ENCODE data around the gene SLC2A1. TPM values are rescaled to one million over a fixed set of nuclear protein-coding genes. Genes with fewer than 3 reads are reported as not detected.

SLC2A1 gene
- total and polyA plus RNA-seq, 2 of the 13 experiments (the other 11 are each of a cell fraction or from before 2014, with no cell fraction given), result 125 to 423 TPM

DNA sequence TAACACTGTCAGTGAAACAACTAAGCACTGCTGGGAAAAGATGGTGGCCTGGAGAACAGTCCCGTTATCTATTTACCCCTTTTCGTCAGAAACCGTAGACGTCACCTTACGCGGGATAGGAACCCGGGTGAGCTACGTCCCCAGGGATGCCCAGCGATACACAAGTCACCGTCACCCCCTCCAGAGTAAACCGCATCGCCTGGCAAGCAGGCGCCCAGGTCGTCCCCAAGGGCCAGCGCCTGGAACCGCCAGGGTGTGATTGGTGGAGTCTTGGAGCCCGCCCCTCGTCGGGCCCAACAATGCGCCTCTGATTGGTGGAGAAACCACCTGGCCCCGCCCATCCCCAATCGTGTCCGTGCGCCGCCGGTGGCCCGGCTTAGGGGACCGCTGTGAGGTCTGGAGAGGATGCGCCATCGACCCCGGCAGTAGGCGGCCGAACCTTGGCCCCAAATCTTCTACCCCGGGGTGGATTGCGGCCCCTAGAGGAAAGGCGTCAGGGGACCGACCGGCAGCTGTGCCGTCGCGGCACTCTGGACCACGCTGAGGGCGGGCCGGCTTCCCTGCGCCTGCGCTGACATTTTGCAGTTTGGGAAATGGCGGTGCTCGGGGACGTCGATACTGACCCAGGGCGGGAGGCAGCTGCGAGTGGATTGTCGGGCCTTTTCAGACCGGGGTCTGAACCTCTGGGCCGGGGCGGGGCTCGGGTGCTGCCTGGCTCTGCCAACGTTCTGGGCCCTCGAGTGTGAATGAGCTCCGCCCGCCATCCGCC lies 34.4 kb downstream of the SLC2A1 start (continued):
- TF ChIP-seq, protein P1, sequence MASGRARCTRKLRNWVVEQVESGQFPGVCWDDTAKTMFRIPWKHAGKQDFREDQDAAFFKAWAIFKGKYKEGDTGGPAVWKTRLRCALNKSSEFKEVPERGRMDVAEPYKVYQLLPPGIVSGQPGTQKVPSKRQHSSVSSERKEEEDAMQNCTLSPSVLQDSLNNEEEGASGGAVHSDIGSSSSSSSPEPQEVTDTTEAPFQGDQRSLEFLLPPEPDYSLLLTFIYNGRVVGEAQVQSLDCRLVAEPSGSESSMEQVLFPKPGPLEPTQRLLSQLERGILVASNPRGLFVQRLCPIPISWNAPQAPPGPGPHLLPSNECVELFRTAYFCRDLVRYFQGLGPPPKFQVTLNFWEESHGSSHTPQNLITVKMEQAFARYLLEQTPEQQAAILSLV (CRISPR knock-in tag; IDR thresholded peaks at IDR 0.05; ENCODE audit: borderline replicate concordance), result no peak; the same call in 1 of the 2 replicates
- peak; percentile 28; the same call in 1 of the 2 replicates for TF ChIP-seq MIER3 (CRISPR knock-in tag; IDR thresholded peaks at IDR 0.05; ENCODE audit: borderline replicate concordance)
- no peak for TF ChIP-seq NFRKB (IDR thresholded peaks at IDR 0.05)
- TF ChIP-seq, protein P2, sequence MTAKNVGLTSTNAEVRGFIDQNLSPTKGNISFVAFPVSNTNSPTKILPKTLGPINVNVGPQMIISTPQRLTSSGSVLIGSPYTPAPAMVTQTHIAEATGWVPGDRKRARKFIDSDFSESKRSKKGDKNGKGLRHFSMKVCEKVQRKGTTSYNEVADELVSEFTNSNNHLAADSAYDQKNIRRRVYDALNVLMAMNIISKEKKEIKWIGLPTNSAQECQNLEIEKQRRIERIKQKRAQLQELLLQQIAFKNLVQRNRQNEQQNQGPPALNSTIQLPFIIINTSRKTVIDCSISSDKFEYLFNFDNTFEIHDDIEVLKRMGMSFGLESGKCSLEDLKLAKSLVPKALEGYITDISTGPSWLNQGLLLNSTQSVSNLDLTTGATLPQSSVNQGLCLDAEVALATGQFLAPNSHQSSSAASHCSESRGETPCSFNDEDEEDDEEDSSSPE (CRISPR knock-in tag; IDR thresholded peaks at IDR 0.05), result peak; percentile 53
- TF ChIP-seq ZNF598 (CRISPR knock-in tag; IDR thresholded peaks at IDR 0.05; ENCODE audit: borderline replicate concordance), result peak; percentile 31; the same call in 1 of the 2 replicates
- TF ChIP-seq, protein P3, sequence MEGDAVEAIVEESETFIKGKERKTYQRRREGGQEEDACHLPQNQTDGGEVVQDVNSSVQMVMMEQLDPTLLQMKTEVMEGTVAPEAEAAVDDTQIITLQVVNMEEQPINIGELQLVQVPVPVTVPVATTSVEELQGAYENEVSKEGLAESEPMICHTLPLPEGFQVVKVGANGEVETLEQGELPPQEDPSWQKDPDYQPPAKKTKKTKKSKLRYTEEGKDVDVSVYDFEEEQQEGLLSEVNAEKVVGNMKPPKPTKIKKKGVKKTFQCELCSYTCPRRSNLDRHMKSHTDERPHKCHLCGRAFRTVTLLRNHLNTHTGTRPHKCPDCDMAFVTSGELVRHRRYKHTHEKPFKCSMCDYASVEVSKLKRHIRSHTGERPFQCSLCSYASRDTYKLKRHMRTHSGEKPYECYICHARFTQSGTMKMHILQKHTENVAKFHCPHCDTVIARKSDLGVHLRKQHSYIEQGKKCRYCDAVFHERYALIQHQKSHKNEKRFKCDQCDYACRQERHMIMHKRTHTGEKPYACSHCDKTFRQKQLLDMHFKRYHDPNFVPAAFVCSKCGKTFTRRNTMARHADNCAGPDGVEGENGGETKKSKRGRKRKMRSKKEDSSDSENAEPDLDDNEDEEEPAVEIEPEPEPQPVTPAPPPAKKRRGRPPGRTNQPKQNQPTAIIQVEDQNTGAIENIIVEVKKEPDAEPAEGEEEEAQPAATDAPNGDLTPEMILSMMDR (CRISPR knock-in tag; IDR thresholded peaks at IDR 0.05), result peak; percentile 58
- TF ChIP-seq MZF1 (CRISPR knock-in tag; IDR thresholded peaks at IDR 0.05; ENCODE audit: borderline replicate concordance), result no peak
- 0 out of 2 replicates have a peak, but pooled peaks have one; percentile 38 for TF ChIP-seq ZNF552 (CRISPR knock-in tag; IDR thresholded peaks at IDR 0.05; ENCODE audit: borderline replicate concordance)
- TF ChIP-seq RXRB (CRISPR knock-in tag; IDR thresholded peaks at IDR 0.05; ENCODE audit: borderline replicate concordance), result peak; percentile 46; the same call in 1 of the 2 replicates
- TF ChIP-seq, protein P4, sequence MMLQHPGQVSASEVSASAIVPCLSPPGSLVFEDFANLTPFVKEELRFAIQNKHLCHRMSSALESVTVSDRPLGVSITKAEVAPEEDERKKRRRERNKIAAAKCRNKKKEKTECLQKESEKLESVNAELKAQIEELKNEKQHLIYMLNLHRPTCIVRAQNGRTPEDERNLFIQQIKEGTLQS (CRISPR knock-in tag; IDR thresholded peaks at IDR 0.05), result 0 out of 2 replicates have a peak, but pooled peaks have one; percentile 43
- peak; percentile 43; the same call in 1 of the 2 replicates for TF ChIP-seq NCOA2 (CRISPR knock-in tag; IDR thresholded peaks at IDR 0.05)
- peak; percentile 44; the same call in 1 of the 2 replicates for TF ChIP-seq ZSCAN20 (CRISPR knock-in tag; IDR thresholded peaks at IDR 0.05; ENCODE audit: borderline replicate concordance)
- peak; percentile 42; the same call in 1 of the 2 replicates for TF ChIP-seq RAD21 (CRISPR knock-in tag; IDR thresholded peaks at IDR 0.05)
- peak; percentile 100 for TF ChIP-seq AGO2 (optimal IDR thresholded peaks at IDR 0.05; ENCODE audit: low read depth, low read length)
- TF ChIP-seq ZFX (CRISPR knock-in tag; IDR thresholded peaks at IDR 0.05; ENCODE audit: low read depth), result peak; percentile 48
- TF ChIP-seq NONO (IDR thresholded peaks at IDR 0.05), result no peak
- TF ChIP-seq NONO (CRISPR knock-in tag; conservative IDR thresholded peaks at IDR 0.05), result peak; percentile 44; the same call in 1 of the 2 replicates
- peak; percentile 79 for TF ChIP-seq ZNF766 (CRISPR knock-in tag; IDR thresholded peaks at IDR 0.05; ENCODE audit: borderline replicate concordance)
- peak; percentile 52 for TF ChIP-seq CREB1 (IDR thresholded peaks at IDR 0.05)
- TF ChIP-seq CREB1 (CRISPR knock-in tag; IDR thresholded peaks at IDR 0.05), result peak; percentile 88
- TF ChIP-seq, protein P5, sequence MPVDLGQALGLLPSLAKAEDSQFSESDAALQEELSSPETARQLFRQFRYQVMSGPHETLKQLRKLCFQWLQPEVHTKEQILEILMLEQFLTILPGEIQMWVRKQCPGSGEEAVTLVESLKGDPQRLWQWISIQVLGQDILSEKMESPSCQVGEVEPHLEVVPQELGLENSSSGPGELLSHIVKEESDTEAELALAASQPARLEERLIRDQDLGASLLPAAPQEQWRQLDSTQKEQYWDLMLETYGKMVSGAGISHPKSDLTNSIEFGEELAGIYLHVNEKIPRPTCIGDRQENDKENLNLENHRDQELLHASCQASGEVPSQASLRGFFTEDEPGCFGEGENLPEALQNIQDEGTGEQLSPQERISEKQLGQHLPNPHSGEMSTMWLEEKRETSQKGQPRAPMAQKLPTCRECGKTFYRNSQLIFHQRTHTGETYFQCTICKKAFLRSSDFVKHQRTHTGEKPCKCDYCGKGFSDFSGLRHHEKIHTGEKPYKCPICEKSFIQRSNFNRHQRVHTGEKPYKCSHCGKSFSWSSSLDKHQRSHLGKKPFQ (CRISPR knock-in tag; IDR thresholded peaks at IDR 0.05; ENCODE audit: insufficient replicate concordance), result no peak
